NCI-H128 (cell line): ENCODE data around the gene APBB2.
"Not testable (repeated sequence)": the region's sequence is repeated elsewhere in the genome, so short reads cannot be mapped to it uniquely, and the experiment has no call there.

Experiments used
- DNase-seq: peaks from one replicate; lab custom pipeline; 2025; ENCODE audit not compliant: unreplicated experiment; lab: John Stamatoyannopoulos, UW

APBB2 gene

DNA sequence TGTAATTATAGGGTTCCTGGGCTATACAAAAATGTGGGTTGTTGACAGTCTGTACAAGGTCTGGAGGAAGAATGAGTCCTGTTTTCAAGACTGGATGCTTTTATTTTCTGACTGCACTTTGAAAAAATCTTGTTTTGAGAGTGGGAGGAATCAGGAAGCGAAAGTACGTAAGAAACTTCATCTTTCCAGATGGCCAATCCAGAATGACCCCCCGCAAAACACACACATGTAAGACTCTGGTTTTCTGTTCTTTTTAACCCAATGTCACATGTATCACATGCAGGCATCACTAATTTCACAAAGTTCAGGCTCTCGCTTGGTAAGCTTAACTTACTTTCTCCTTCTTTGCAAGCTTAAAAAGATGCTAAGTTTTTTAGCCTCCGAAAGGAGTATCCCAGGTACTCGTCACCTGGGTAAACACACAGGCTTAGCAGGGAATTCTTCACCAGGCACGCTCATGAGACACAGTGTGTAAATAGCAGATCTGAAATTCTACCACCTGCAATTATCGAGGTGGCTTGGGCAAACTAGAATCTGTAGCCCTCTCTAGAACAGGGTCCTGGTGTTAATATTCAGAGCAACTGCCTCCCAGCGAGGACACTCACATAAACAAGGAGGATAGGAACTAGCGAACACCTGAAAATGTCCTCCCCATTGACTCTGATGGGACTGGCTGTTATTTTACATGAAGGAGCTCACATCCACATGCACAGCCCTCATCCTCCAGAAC is 373.9 kb downstream of the APBB2 start:
- no peak for DNase-seq

DNA sequence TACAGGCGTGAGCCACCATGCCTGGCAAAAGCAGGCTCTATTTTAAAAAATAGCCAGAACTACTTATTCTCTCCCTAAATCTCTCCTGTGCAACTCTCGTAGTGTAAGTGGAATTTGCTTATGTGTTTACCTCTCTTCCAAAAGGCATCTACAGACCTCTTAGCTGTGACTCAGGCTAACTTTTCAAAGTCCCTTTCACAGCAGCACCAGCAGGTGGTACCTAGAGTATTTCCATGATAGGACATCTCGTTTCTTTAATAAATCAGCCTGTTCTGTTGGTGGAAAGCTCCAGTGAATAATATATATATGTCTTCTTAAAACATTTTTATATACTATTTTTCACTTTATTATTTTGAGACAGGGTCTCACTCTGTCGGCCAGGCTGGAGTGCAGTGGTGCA is 375.6 kb downstream of the APBB2 start:
- DNase-seq: no peak

DNA sequence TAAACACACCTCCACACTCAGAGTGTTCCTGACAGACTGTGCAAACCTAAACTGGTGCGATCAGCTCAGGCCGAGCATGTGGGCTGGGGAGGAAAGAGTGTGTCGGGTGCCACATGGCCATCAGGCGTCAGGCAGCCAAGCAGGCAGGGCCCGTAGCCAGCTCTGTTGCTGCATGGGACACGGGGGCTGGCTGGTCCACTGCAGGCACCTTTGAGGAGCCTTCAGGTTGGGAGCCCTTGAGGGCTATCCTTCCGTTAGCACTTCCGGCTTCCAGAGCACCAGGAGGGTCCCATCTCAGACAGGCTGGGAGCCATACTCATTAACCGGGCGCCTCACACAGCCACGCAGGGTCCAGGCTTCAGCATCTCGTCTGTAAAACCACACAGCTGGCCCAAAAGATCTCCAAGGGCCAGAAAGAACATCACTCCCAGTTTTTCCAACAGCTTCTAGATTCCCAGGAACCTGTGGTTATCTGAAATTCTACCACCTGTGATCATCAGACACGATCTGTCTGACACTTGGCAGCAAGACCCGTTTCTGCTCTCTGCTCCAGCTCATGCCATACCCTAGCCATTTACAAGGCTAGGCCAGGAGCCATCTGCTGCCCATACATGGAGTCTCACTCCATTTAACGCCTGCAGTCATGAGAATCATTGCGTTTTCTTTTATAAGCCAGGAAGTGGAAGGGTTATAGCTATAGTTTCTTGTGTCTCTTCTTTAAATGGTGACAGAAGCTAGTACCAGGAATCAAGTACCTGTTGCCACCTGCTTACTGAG is 377.1 kb downstream of the APBB2 start:
- DNase-seq: no peak

DNA sequence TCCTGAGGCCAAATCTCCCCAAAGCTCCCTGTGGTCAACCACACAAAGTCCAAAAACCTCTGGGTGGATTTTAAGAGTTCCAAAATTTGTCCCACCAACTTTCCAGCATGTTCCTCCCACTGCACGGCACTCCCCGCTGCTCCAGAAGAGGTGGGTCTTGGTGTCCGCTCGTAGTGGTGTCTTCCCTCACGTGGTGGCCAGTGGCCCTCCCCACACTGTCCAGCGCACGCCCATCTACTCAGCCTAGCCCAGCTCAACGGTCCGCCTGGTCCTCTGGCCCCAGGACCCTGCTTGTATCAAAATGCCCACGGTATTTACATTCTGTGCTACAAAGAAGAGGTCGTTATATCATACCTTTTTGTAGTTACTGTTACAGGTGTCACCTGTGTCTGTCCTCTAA is 381.1 kb downstream of the APBB2 start:
- DNase-seq: no peak

DNA sequence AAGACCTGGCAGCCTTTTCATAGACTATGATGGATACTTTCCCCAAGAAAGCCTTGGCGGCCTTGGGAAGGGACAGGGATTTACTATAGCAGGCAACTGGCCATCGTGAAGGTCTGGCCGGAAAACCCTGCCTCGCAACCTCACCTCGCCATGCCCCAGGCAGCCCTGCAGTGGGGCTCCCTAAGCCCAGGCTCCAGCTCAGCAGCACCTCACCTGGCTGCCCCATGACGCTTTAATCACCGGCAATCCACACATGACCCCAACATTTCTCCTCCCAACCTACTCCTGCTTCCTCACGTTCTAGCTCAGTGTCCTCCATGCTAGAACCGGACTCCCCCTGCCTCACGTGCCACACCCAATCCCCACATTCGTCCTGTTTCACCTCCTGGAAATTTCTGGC is 382.2 kb downstream of the APBB2 start:
- DNase-seq: no peak

DNA sequence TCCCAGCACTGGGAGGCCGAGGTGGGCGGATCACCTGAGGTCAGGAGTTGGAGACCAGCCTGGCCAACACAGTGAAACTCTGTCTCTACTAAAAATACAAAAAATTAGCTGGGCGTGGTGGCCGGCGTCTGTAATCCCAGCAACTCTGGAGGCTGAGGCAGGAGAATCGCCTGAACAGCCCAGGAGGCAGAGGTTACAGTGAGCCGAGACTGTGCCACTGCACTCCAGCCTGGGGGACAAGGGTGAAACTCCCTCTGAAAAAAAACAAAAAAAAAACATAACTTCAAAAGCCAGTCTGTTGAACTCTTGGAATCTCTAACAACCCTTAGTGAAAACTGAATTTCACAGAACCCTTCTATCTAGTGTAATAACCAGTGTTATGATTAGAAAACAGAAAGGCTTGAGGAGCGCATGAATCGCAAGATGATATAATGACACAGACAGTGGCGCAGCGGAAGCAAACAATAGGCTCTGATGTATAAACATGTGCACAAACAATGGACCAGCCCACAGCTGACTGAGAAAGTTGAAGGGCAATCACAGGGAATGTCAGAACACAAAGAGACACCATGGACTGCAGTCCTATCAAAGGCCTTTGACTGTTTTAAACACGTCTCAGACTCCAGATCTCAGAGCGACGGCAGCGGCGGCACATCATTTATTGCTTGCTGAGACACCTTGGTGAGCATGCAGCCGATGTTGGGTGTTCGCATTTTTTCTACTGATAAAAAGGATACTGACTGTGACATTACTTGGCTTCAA is 383.0 kb downstream of the APBB2 start:
- no peak for DNase-seq

DNA sequence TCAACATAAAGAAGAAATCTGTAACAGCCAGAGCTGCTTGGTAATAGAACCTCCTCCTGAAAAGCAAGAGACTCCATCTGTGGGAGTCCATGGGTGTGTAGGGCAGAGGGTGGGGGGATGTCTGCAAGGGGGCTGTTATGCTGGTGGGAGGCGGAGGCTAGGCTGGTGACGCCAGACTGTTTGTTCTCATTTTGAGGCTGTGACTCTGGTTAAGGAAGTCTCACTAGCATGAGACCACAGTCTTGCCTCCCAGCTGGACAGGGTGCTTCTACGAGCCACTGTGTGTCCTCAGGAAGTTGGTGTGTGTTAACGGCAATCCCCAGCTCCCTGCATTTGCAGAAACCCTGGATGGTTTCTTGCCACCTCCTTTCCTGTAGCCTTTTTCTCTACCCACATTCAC is 384.8 kb downstream of the APBB2 start:
- DNase-seq: no peak

DNA sequence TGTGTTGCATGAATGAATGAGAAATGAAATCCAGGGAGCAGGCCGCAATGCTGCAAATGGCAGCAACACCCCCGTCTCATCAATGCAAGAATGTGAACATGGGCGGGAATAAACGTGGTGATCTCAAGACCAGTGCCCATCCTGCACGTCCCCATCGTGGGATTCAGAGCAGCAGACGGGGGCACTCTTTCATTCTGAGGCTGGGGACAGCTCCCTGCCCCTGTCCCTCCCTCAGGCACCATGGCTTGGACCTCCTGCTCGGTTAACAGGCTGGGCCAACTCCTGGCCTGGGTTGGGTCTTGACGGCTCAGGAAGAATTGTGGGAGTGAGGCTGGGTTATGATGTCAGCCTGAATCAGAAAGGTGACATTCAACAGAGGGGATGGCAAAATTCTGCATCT is 385.7 kb downstream of the APBB2 start:
- no peak for DNase-seq

DNA sequence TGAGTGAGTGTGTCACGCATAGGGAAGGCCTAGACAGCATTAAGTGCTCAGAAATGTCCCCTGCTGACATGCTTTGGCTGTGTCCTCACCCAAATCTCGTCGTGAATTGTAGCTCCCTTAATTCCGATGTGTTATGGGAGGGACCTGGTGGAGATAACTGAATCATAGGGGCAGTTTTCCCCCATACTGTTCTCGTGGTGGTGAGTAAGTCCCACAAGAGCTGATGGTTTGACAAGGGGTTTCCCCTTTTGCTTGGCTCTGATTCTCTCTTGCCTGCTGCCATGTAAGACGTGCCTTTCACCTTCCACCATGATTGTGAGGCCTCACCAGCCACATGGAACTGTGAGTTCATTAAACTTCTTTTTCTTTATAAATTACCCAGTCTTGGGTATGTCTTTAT is 386.6 kb downstream of the APBB2 start:
- DNase-seq: no peak

DNA sequence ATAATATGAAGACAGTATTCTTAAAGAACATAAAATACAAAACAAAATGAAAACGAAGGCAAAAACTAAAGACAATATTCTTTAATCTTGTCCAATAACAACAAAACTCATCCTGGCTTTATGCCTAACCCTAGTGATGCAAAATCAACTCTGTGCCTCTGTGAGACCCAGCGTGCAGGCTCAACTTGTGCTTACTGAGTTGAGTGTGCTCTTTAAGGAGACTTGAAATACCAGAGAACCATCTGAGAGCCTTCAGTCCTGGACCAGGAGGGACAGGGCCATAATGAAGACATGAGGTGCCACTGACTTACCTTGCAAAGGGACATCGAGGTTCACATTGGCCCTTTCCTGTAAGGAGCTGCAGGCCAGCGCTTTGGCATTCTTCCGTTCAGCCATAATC is 387.5 kb downstream of the APBB2 start:
- DNase-seq: no peak

DNA sequence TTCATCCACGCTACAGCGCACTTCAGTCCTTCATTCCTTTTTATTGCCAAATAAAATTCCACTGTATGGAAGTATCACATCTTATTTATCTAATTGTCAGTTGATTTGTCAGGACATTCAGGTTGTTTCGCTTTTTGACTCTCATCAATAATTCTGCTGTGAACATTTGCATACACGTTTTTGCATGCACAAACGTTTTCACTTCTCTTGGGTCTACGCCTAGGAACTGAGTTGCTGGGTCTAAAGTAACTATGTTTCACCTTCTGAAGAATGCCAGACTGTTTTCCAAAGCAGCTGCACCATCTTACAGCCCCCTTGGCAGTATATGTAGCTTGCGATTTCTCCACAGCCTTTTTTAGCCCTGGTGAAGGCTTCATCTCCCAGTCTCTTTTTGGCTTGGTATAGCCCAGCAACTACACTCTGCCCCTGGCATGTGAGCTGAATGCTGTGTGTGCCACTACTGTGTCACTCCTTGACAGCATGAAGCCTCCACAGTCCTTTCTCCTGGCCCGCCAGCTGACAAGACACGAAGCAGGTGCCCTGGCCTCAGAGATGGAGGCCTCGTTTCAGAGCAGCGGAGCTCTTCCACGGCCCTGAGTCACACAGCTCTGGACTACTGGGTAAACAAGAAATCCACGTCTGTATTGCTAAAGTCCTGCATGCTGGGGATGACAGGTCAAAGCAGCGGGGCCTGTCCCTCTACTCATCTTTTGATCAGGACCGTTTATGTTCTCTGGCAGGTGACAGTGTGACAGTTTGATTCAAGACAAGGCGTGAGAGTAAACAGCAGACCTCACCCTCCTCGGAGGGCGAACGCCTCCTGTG is 389.1 kb downstream of the APBB2 start:
- no peak for DNase-seq

DNA sequence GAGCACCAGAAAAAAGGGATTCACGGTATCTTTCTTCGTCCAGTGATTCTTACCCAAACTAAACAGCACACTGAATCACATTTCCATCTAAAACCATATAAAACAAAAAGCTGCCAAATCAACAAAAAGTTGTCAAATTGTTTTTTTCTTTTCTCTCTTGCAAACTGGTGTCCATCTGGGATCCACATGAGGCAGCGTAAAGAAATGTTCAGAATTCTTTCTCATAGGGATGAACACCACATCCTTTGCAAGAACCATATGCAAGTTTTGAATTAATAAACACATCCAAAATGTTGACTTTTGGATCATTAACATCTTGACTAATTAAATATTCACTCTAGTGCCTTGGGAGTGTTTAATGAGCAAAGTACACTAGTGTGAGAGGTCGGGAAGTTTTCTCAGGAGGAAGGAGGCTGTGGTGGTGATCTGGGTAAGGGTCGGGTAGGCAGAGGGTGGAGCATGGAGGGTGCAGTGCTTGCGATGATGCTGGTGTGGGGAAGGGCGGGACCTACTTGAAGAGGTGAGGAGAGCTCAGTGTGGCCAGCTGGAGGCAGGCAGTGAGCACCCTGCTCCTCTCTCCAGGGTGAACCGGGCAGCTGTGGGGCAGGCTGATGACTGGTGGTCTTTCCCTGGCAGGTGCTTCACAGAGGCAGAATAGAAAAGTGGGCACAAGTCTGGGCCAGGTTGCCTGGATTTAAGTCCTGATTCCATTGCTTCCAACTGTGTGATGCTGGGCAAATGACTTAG is 391.7 kb downstream of the APBB2 start:
- DNase-seq: no peak

DNA sequence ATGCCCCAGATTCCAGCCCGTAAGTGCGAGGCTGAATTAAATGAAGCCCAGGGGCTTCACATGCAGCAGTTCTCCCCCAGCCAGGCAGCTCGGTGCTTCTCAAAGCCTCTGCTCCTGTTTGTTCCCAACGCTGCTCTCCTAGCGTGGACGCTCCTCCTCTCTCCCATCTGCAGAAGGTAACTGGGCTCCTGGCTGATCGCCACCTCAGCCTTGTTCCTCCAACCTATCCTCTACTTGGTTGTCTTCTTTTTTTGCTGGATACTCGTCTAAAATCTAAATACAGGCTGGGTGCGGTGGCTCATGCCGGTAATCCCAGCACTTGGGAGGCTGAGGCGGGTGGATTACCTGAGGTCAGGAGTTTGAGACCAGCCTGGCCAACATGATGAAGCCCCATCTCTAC is 394.2 kb downstream of the APBB2 start:
- DNase-seq: no peak

DNA sequence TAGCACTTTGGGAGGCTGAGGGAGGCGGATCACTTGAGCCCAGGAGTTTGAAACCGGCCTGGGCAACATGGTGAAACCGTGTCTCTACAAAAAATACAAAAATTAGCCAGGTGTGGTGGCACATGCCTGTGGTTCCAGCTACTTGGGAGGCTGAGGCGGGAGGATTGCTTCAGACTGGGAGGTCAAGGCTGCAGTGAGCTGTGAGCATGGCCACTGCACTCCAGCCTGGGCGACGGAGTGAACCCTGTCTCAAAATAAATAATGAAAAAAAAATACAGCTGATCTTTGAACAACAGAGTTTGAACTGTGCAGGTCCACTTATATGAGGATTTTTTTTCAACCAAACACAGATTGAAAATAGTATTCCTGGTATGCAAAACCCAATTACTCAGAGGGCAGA is 397.2 kb downstream of the APBB2 start:
- not testable (repeated sequence) for DNase-seq

DNA sequence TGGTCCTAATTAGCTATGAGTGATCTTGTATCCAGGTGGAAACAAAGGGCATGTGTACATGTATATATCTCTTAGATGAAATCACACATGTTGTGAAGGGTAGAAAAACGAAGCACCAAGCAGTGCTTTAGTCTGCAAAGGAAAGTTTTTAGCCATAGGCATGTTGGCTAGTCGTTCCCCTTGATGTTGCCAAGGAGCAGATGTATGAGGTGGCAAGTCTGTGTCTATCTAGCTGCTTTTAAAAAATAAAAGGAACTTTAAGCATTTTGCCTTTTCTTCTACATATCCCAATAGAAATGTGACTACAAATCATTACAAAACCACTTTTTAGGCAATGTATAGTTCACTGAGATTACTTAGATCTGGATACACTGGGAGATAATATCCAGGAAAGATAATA is 401.5 kb downstream of the APBB2 start:
- DNase-seq: no peak

DNA sequence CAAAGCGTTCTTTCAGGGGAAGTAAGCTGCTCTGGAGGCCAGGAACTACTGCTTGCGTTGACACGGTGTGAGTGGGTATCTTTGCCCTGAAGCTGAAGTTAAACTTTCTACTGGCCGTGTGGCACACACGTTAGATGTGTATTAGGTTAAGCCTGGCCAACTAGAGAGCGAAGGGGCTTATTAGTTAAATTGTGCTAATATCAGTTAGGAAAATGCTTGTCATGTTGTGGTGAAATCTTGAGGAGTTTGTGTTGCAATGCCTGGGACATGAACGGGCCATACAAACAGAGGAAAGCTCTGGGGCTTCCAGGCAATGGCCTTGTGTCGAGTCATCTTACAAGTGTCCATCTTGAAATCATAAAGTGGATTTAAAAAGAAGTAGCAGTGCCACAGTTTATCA is 402.0 kb downstream of the APBB2 start:
- no peak for DNase-seq

DNA sequence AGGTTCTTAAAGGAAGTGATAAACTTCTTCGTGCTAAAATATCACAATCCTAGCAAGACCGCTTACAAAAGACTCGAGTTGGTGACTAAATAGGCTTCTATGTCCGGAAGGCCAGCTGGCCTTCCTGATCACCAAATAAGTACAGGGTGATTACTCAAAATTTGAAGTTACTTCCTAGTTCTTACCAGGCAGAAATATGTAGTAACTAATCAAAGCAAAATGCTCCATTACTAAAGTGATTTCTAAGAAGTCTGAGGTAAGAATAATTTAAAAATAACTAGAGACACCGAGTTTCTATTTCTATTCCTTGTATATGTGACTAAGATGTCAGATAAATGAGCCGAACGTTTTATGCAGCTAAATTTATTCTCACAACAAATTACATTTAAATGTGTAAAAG is 402.4 kb downstream of the APBB2 start:
- no peak for DNase-seq

DNA sequence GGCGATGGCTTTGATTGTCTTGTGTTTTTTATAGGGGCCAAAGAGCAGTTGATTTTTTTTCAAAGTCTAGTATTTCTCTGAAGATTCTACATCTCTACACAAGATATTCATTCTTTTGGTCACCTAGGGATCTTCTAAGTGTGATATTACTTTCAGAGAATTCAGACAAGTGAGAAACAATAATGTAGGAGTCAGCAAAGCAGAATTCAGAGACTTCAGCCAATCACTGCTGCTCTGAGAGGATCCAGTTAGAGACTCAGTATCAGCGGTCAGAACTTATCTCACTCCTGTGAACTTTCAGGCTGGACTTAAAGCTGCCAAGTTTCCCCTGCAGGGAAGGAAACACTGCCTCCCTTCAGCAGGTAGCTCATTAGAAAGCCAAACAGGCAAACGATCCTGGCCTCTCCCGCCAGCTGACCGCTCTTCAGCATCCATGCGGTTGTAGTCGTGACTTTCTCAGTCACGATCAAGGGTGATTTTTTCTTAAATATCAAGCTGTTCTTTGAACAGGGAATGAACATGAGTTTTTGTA is 405.4 kb downstream of the APBB2 start:
- DNase-seq: no peak

DNA sequence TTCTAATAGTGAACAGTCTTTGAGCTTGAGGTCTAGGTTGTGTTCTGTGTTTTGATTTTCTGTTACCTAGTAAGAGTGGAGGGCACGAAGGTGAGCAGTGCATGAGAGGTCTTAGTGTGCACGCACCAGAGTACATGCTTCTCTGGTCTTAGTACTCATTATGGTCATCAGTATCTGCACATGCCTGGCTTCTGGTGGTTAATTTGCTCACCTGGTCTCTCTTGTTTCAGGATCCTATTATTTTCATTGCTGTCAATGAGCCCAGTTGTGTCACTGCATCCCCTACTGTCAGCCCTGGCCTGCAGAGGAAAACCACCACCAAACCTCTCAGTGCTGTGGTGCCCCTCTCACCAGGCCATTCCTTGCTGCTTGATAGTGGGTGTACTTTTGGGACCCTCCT is 409.7 kb downstream of the APBB2 start:
- no peak for DNase-seq

DNA sequence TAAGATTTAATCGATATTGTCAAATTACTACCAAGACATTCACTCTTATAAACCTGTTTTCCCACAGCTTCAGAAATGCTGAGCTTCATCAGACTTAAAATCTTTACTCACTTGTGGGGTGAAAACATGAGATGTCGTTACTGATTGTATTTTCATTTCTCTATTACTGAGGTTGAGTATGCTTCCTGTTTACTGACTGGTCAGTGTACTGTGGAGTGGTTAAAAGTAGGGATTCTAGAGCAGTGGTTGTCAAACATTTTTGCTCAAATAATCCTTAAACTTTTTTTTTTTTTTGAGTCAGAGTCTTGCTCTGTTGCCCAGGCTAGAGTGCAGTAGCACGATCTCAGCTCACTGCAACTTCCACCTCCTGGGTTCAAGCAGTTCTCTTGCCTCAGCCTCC is 414.3 kb downstream of the APBB2 start:
- DNase-seq: no peak
